K562 (cell line): Measurements from ENCODE around the gene RNU6-9. TPM values are rescaled to one million over a fixed set of nuclear protein-coding genes. Genes with fewer than 3 reads are reported as not detected.

Experiments
- BCOR ChIP-seq: fragments of 450-650 bp; IDR thresholded peaks from 2 replicates; pipeline ENCODE4 v1.6.1; 2016
- KLF16 ChIP-seq: IDR thresholded peaks from 2 replicates; pipeline ENCODE4 v1.6.1; 2016; ENCODE audit warnings: antibody characterized with exemption
- NFIX ChIP-seq: fragments of 250-450 bp; sonication (Bioruptor Pico); IDR thresholded peaks from 2 replicates; pipeline ENCODE4 v1.4.0; 2020; ENCODE audit warnings: low read depth, mild to moderate bottlenecking, moderate library complexity
- RB1 ChIP-seq: fragments of 450-650 bp; IDR thresholded peaks from 2 replicates; pipeline ENCODE4 v1.6.1; 2017; ENCODE audit warnings: low read depth, mild to moderate bottlenecking
- RBFOX2 ChIP-seq: fragments of 200-400 bp; formaldehyde crosslinking; IDR thresholded peaks from 2 replicates; pipeline ENCODE4 v1.6.1; 2017; ENCODE audit warnings: low read depth, mild to moderate bottlenecking, low read length, moderate library complexity
- TBL1XR1 ChIP-seq, 2 experiments: IDR thresholded peaks; 2 replicates each; pipeline ENCODE4 v1.6.1; 2012; ENCODE audit warnings: improper control_type of control experiment in 2 of 2, low read length in 2 of 2, mild to moderate bottlenecking in 1 of 2
- XRCC4 ChIP-seq: IDR thresholded peaks from one replicate; pipeline ENCODE4 v1.6.1; 2011; ENCODE audit not compliant: insufficient read depth, insufficient read length; ENCODE audit errors: extremely low read depth
- ZC3H4 ChIP-seq: sonication (generic); formaldehyde crosslinking; IDR thresholded peaks from 2 replicates; pipeline ENCODE4 v1.9.0; 2021; ENCODE audit warnings: missing genetic modification reagents, borderline replicate concordance
- polyA plus RNA-seq, 8 experiments: library from polyadenylated mRNA; depleted of rRNA in 4 of 8; stranded (reverse) in 5 of 8; unstranded in 3 of 8; fragments of >200 nt; fragmentation: Nextera tagmentation in 2 of 8; fragmentation: Illumina TruSeq in 1 of 8; extraction: Ambion mirVana in 2 of 8; extraction: Trizol in 1 of 8; gene quantifications; 2 replicates each; pipeline versions ENCODE4 v1.2.1 to v1.2.3, GENCODE V29; 2011 to 2014; ENCODE audit warnings: inconsistent platforms in 1 of 8, missing spikeins in 1 of 8
- total RNA-seq, 7 experiments: library from RNA; depleted of rRNA in 6 of 7; stranded (reverse); fragments of >200 nt in 6 of 7; fragmentation: Illumina TruSeq in 2 of 7; extraction: Trizol in 2 of 7; gene quantifications; 2 replicates each; pipeline versions ENCODE4 v1.2.1 to v1.2.3, GENCODE V29; 2011 to 2021; ENCODE audit warnings: low replicate concordance in 1 of 7
- TF ChIP-seq, protein P1 (sequence below): fragments of 250-450 bp; sonication (Bioruptor Pico); IDR thresholded peaks from 2 replicates; pipeline ENCODE4 v1.8.0; 2021; ENCODE audit warnings: moderate library complexity, mild to moderate bottlenecking, inconsistent platforms
- TF ChIP-seq, protein P2 (sequence below): sonication (generic); formaldehyde crosslinking; IDR thresholded peaks from 2 replicates; pipeline ENCODE4 v1.8.0; 2023; ENCODE audit warnings: mild to moderate bottlenecking, missing genetic modification reagents

RNU6-9 gene
- total and polyA plus RNA-seq, 9 of the 15 experiments (the other 6 are each of a cell fraction or from before 2014, with no cell fraction given): not detected

DNA sequence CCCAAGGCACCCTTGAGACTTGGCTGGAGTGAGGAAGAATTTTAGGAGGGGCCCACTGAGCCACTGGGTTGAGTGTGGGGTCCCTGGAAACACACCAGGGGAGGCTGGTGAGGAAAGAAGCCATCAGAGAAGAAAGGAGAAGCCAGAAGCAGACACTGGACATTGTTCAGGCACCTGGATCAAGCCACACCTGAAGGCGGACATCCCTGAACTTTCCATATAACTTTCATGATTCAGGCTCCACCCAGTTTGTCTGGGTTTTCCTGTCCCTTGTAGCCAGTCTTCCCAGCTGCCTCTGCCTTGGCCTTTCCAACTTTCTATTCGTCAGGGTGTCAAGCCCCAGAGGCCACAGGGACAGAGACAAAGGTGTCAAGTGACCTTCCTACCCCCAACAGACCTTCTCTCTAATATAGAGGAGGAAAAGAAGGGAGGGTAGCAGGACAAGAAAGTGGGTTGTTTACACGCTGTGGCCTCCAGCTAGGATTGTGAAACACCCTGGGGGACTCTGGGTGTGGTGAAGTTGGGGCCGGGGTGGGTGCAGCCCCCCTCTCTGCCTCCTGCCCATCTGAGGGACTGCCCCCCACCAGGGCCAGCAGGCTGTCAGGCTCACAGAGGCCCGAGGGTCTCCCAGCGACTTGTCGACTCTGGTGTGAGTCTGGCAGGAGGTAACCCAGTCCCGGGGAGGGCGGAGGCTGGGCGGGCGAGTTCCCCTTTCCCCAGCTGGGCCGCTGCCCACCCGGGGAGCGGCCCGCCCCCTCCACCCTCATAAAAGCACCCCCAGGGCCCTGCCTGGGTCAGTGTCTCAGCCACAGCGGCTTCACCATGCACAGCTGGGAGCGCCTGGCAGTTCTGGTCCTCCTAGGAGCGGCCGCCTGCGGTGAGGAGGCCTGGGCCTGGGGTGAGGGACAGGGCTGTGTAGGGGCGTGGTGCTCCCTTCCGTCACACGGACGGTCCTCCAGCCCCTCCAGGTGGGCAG is 34.1 kb upstream of the RNU6-9 start, which contains the start of gene CFD (continued):
- TF ChIP-seq XRCC4: no peak
- no peak for TF ChIP-seq TBL1XR1 (IDR thresholded peaks at IDR 0.05; ENCODE audit: low read length in 2 of 2)
- TF ChIP-seq ZC3H4 (CRISPR knock-in tag): no peak
- TF ChIP-seq, protein P1, sequence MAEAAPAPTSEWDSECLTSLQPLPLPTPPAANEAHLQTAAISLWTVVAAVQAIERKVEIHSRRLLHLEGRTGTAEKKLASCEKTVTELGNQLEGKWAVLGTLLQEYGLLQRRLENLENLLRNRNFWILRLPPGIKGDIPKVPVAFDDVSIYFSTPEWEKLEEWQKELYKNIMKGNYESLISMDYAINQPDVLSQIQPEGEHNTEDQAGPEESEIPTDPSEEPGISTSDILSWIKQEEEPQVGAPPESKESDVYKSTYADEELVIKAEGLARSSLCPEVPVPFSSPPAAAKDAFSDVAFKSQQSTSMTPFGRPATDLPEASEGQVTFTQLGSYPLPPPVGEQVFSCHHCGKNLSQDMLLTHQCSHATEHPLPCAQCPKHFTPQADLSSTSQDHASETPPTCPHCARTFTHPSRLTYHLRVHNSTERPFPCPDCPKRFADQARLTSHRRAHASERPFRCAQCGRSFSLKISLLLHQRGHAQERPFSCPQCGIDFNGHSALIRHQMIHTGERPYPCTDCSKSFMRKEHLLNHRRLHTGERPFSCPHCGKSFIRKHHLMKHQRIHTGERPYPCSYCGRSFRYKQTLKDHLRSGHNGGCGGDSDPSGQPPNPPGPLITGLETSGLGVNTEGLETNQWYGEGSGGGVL (CRISPR knock-in tag): no peak
- no peak for TF ChIP-seq NFIX (CRISPR knock-in tag)
- TF ChIP-seq RBFOX2: peak; percentile 24; the same call in 1 of the 2 replicates
- TF ChIP-seq BCOR: peak; percentile 30; the same call in 1 of the 2 replicates
- no peak for TF ChIP-seq KLF16
- TF ChIP-seq, protein P2, sequence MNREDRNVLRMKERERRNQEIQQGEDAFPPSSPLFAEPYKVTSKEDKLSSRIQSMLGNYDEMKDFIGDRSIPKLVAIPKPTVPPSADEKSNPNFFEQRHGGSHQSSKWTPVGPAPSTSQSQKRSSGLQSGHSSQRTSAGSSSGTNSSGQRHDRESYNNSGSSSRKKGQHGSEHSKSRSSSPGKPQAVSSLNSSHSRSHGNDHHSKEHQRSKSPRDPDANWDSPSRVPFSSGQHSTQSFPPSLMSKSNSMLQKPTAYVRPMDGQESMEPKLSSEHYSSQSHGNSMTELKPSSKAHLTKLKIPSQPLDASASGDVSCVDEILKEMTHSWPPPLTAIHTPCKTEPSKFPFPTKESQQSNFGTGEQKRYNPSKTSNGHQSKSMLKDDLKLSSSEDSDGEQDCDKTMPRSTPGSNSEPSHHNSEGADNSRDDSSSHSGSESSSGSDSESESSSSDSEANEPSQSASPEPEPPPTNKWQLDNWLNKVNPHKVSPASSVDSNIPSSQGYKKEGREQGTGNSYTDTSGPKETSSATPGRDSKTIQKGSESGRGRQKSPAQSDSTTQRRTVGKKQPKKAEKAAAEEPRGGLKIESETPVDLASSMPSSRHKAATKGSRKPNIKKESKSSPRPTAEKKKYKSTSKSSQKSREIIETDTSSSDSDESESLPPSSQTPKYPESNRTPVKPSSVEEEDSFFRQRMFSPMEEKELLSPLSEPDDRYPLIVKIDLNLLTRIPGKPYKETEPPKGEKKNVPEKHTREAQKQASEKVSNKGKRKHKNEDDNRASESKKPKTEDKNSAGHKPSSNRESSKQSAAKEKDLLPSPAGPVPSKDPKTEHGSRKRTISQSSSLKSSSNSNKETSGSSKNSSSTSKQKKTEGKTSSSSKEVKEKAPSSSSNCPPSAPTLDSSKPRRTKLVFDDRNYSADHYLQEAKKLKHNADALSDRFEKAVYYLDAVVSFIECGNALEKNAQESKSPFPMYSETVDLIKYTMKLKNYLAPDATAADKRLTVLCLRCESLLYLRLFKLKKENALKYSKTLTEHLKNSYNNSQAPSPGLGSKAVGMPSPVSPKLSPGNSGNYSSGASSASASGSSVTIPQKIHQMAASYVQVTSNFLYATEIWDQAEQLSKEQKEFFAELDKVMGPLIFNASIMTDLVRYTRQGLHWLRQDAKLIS: no peak
- TF ChIP-seq RB1: no peak
